ENCODE results near the gene PPFIA2.

- TF ChIP-seq FOXM1 (IDR thresholded peaks at IDR 0.05; ENCODE audit: borderline replicate concordance, low read depth): no peak
- TF ChIP-seq CEBPB (IDR thresholded peaks at IDR 0.05): no peak
- TF ChIP-seq RAD21 (IDR thresholded peaks at IDR 0.05; ENCODE audit: low read depth): no peak
- TF ChIP-seq TAF1 (IDR thresholded peaks at IDR 0.05; ENCODE audit: low read depth): no peak
- no peak for TF ChIP-seq EP300 (IDR thresholded peaks at IDR 0.05; ENCODE audit: borderline replicate concordance)
- TF ChIP-seq, protein P1, sequence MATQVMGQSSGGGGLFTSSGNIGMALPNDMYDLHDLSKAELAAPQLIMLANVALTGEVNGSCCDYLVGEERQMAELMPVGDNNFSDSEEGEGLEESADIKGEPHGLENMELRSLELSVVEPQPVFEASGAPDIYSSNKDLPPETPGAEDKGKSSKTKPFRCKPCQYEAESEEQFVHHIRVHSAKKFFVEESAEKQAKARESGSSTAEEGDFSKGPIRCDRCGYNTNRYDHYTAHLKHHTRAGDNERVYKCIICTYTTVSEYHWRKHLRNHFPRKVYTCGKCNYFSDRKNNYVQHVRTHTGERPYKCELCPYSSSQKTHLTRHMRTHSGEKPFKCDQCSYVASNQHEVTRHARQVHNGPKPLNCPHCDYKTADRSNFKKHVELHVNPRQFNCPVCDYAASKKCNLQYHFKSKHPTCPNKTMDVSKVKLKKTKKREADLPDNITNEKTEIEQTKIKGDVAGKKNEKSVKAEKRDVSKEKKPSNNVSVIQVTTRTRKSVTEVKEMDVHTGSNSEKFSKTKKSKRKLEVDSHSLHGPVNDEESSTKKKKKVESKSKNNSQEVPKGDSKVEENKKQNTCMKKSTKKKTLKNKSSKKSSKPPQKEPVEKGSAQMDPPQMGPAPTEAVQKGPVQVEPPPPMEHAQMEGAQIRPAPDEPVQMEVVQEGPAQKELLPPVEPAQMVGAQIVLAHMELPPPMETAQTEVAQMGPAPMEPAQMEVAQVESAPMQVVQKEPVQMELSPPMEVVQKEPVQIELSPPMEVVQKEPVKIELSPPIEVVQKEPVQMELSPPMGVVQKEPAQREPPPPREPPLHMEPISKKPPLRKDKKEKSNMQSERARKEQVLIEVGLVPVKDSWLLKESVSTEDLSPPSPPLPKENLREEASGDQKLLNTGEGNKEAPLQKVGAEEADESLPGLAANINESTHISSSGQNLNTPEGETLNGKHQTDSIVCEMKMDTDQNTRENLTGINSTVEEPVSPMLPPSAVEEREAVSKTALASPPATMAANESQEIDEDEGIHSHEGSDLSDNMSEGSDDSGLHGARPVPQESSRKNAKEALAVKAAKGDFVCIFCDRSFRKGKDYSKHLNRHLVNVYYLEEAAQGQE (IDR thresholded peaks at IDR 0.05; ENCODE audit: low read depth): no peak
- no peak for TF ChIP-seq YY1 (IDR thresholded peaks at IDR 0.05; ENCODE audit: low read depth)
- TF ChIP-seq EGR1 (IDR thresholded peaks at IDR 0.05): no peak
- TF ChIP-seq USF1 (IDR thresholded peaks at IDR 0.05): no peak
- TF ChIP-seq, protein P2, sequence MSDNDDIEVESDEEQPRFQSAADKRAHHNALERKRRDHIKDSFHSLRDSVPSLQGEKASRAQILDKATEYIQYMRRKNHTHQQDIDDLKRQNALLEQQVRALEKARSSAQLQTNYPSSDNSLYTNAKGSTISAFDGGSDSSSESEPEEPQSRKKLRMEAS (IDR thresholded peaks at IDR 0.05): no peak
- no peak for TF ChIP-seq ZBTB7A (IDR thresholded peaks at IDR 0.05; ENCODE audit: low read depth)
- TF ChIP-seq TEAD4 (IDR thresholded peaks at IDR 0.05): no peak
- no peak for TF ChIP-seq NFIC (IDR thresholded peaks at IDR 0.05)
Measured at GRCh38 chr12:81224626-81225025, 534.5 kb downstream of the PPFIA2 start.
